Right lobe of liver (tissue), 6 donors: ENCODE data around the gene LIN52. TPM values are rescaled to one million over a fixed set of nuclear protein-coding genes. Genes with fewer than 3 reads are reported as not detected.

Source experiments
- ATAC-seq, 4 donors: fragments of 200-7000 bp; cut with Tn5 transposase; one replicate each; pipeline ENCODE4 v1.9.1; 2020; ENCODE audit warnings: mild to moderate bottlenecking in 4 of 4, moderate library complexity in 4 of 4
- DNase-seq, 3 donors: peaks; one replicate each; pipeline ENCODE4 v3.0.0-alpha.2; 2020
- H3K27ac ChIP-seq, 3 donors: fragments of 200-600 bp; one replicate each; pipeline ENCODE4 v1.8.0; 2022
- H3K27me3 ChIP-seq, 2 donors: fragments of 200-600 bp; one replicate each; pipeline ENCODE4 v1.8.0; 2022
- H3K36me3 ChIP-seq, 4 donors: fragments of 200-600 bp; sonication (generic) in 1 of 4; one replicate each; pipeline versions ENCODE4 v1.5.1 to v1.8.0; 2017 to 2022; ENCODE audit warnings: control low read depth in 1 of 4
- H3K4me1 ChIP-seq, 4 donors: fragments of 200-600 bp; sonication (generic) in 1 of 4; one replicate each; pipeline versions ENCODE4 v1.5.1 to v1.8.0; 2017 to 2022; ENCODE audit warnings: control low read depth in 1 of 4
- H3K4me3 ChIP-seq, 3 donors: fragments of 200-600 bp; one replicate each; pipeline ENCODE4 v1.8.0; 2022
- H3K9me3 ChIP-seq, 4 donors: fragments of 200-600 bp; sonication (generic) in 1 of 4; one replicate each; pipeline versions ENCODE4 v1.5.1 to v1.8.0; 2017 to 2022; ENCODE audit warnings: control low read depth in 1 of 4
- CTCF ChIP-seq, 4 donors: fragments of 200-600 bp in 3 of 4; fragments of 450-650 bp in 1 of 4; IDR thresholded peaks; one replicate each; pipeline versions ENCODE4 v1.5.1 to v1.8.0; 2016 to 2022; ENCODE audit warnings: antibody characterized with exemption in 4 of 4, mild to moderate bottlenecking in 2 of 4
- POLR2A ChIP-seq: fragments of 450-650 bp; IDR thresholded peaks from one replicate; pipeline ENCODE4 v1.6.1; 2017; ENCODE audit warnings: antibody characterized with exemption, mild to moderate bottlenecking
- WGBS: methylation state at CpG from one replicate; pipeline ENCODE4 v1.1.6; 2018; ENCODE audit warnings: low coverage, low lambda C conversion rate; ENCODE audit not compliant: insufficient coverage; ENCODE audit errors: missing lambda C conversion rate; 5-methylcytosine and 5-hydroxymethylcytosine counted together
- intact Hi-C, 2 donors: fragments of 100-400 bp; cut with DNase I; formaldehyde crosslinking; loops; one replicate each; pipeline versions ENCODE4 v1.11.2 to v1.14.1; 2022
- total RNA-seq, 6 experiments: library from RNA; depleted of rRNA in 2 of 6; stranded (reverse); fragments of >200 nt in 2 of 6; fragmentation: NEBNext Ultra II Directional in 3 of 6; extraction: Animal tissue kit (Norgen Biotek cat#: 25700) in 3 of 6; gene quantifications; one replicate each; pipeline versions ENCODE4 v1.1.0 to v1.2.4, GENCODE V29; 2016 to 2023
- donor health status: DM: no; HTN: yes; CAD: no.
- donor health status: DM: no; HTN: no; CAD: no.
- donor health status: DM: no; HTN: no; CAD: no.
- donor health status: DM: no; HTN: yes; CAD: no.
- donor health status: DM: no; HTN: yes; CAD: no.

The LIN52 gene
- total RNA-seq, 6 experiments from 2014 or later, result 2.3 to 59.5 (median 4.8) TPM

- DNase-seq (no peak), ATAC-seq (peak; percentile 14 to 22 (median 18))
- H3K27me3 ChIP-seq, result peaks cover 23 to 30% of the 10 kb centered on the region in 2 donors
- H3K4me1 ChIP-seq, result peaks cover 0 to 23% (median 9%) of the 10 kb centered on the region in 4 donors
- H3K27ac ChIP-seq, result no peak overlapping the region
- H3K36me3 ChIP-seq, result no peaks in the 10 kb centered on the region
- WGBS, result 4% methylated on average over 22 of the region's 94 CpGs
- intact Hi-C loops, result no loop called here
- H3K9me3 ChIP-seq, result no peaks in the 10 kb centered on the region
- peak overlapping the region in 1 of 3 donors; percentile 13 for H3K4me3 ChIP-seq
- TF ChIP-seq CTCF (IDR thresholded peaks at IDR 0.05) (no peak), POLR2A (no peak)
These were observed 155.4 kb downstream of the LIN52 start for GRCh38 chr14:74239848-74240793.

- TF ChIP-seq CTCF (IDR thresholded peaks at IDR 0.05) (no peak), POLR2A (no peak)
- DNase-seq (no peak), ATAC-seq (peak in 3 of 4 donors; percentile 24 to 35 (median 31))
- H3K9me3 ChIP-seq, result no peaks in the 10 kb centered on the region
- H3K27ac ChIP-seq, result no peak overlapping the region
- H3K36me3 ChIP-seq, result no peaks in the 10 kb centered on the region
- peak overlapping the region in 1 of 3 donors; percentile 13 for H3K4me3 ChIP-seq
- 0% methylated on average over 19 of the region's 80 CpGs for WGBS
- H3K27me3 ChIP-seq, result peaks cover 23 to 30% of the 10 kb centered on the region in 2 donors
- peaks cover 0 to 23% (median 9%) of the 10 kb centered on the region in 4 donors for H3K4me1 ChIP-seq
- intact Hi-C loops, result no loop called here
These were observed 156.3 kb downstream of the LIN52 start for GRCh38 chr14:74240794-74241651.

GRCh38 chr14:74241652-74242017 is 156.9 kb downstream of the LIN52 start:
- Histone ChIP-seq H3K36me3 (no peaks in the 10 kb centered on the region), H3K27ac (no peak overlapping the region), H3K4me1 (peaks cover 0 to 23% (median 9%) of the 10 kb centered on the region in 4 donors), H3K9me3 (no peaks in the 10 kb centered on the region), H3K27me3 (peaks cover 23 to 30% of the 10 kb centered on the region in 2 donors), H3K4me3 (no peak overlapping the region)
- intact Hi-C loops, result no loop called here
- WGBS, result 5% methylated on average over 13 of the region's 14 CpGs
- ATAC-seq (no peak), DNase-seq (no peak)
- TF ChIP-seq CTCF (IDR thresholded peaks at IDR 0.05) (no peak), POLR2A (no peak)

GRCh38 chr14:74242021-74242779 is 157.4 kb downstream of the LIN52 start:
- ATAC-seq, result no peak
- Histone ChIP-seq H3K4me1 (peaks cover 0 to 23% (median 9%) of the 10 kb centered on the region in 4 donors), H3K4me3 (no peak overlapping the region), H3K27ac (no peak overlapping the region), H3K27me3 (peaks cover 23 to 30% of the 10 kb centered on the region in 2 donors), H3K36me3 (no peaks in the 10 kb centered on the region), H3K9me3 (no peaks in the 10 kb centered on the region)
- intact Hi-C loops, result no loop called here
- 8% methylated on average over 28 of the region's 28 CpGs for WGBS
- no peak for DNase-seq
- TF ChIP-seq POLR2A (no peak), CTCF (IDR thresholded peaks at IDR 0.05) (no peak)
